OCI-LY1 (cell line): ENCODE measurements around the gene MPZL3.
A peak's percentile ranks its signal among the peaks of the same experiment; 100 is the strongest.

Experiments
- H2AFZ ChIP-seq: fragments of 200-600 bp; sonication (generic), shearing (Covaris generic); 2 replicates; pipeline ENCODE4 v1.6.0; 2014; ENCODE audit warnings: antibody characterized with exemption, mild to moderate bottlenecking, low read length
- H3F3A ChIP-seq: fragments of 200-600 bp; sonication (generic), shearing (Covaris generic); 2 replicates; pipeline ENCODE4 v1.6.0; 2014; ENCODE audit warnings: mild to moderate bottlenecking, antibody characterized with exemption, low read length, moderate library complexity; ENCODE audit not compliant: insufficient read depth
- H3K27ac ChIP-seq: fragments of 200-600 bp; sonication (generic); 2 replicates; pipeline ENCODE4 v1.5.1; 2014; ENCODE audit warnings: low read length, mixed run types, mild to moderate bottlenecking, low read depth; ENCODE audit not compliant: poor library complexity, severe bottlenecking
- H3K27me3 ChIP-seq: fragments of 200-600 bp; sonication (generic); 2 replicates; pipeline ENCODE4 v1.6.0; 2014; ENCODE audit warnings: antibody characterized with exemption, mild to moderate bottlenecking, low read length, moderate library complexity; ENCODE audit not compliant: insufficient read depth
- H3K36me3 ChIP-seq: fragments of 200-600 bp; sonication (generic); 2 replicates; pipeline ENCODE4 v1.6.1; 2014; ENCODE audit warnings: mild to moderate bottlenecking, antibody characterized with exemption, low read length, moderate library complexity, mixed read lengths; ENCODE audit not compliant: insufficient read depth
- H3K4me1 ChIP-seq: fragments of 200-600 bp; sonication (generic); 2 replicates; pipeline ENCODE4 v1.5.1; 2014; ENCODE audit warnings: mild to moderate bottlenecking, low read length, moderate library complexity; ENCODE audit not compliant: insufficient read depth, severe bottlenecking
- H3K4me2 ChIP-seq: fragments of 200-600 bp; sonication (generic), shearing (Covaris generic); 2 replicates; pipeline ENCODE4 v1.6.1; 2014; ENCODE audit warnings: low read length
- H3K4me3 ChIP-seq: fragments of 200-600 bp; sonication (generic); 2 replicates; pipeline ENCODE4 v1.5.1; 2014; ENCODE audit warnings: low read length, low read depth, mild to moderate bottlenecking, mixed read lengths; ENCODE audit not compliant: poor library complexity, severe bottlenecking
- H3K79me2 ChIP-seq: fragments of 200-600 bp; shearing (Covaris generic); 2 replicates; pipeline ENCODE4 v1.6.1; 2016; ENCODE audit warnings: mixed run types, low read length, mixed read lengths; ENCODE audit not compliant: insufficient read depth
- H3K9ac ChIP-seq: fragments of 200-600 bp; sonication (generic), shearing (Covaris generic); 2 replicates; pipeline ENCODE4 v1.6.1; 2014; ENCODE audit warnings: mild to moderate bottlenecking, low read length, mixed read lengths
- H3K9me2 ChIP-seq: fragments of 200-600 bp; sonication (generic), shearing (Covaris generic); 2 replicates; pipeline ENCODE4 v1.6.1; 2014; ENCODE audit warnings: low read depth, mild to moderate bottlenecking, low read length, mixed read lengths
- H3K9me3 ChIP-seq: fragments of 200-600 bp; shearing (Covaris generic); 2 replicates; pipeline ENCODE4 v1.6.1; 2014; ENCODE audit warnings: low read length, mixed read lengths
- H4K20me1 ChIP-seq: fragments of 200-600 bp; sonication (generic), shearing (Covaris generic); 2 replicates; pipeline ENCODE4 v1.6.0; 2016; ENCODE audit warnings: mild to moderate bottlenecking, low read length; ENCODE audit not compliant: insufficient read depth
- CTCF ChIP-seq: fragments of 200-600 bp; sonication (generic), shearing (Covaris generic); IDR thresholded peaks from 2 replicates; pipeline ENCODE4 v1.5.1; 2017; ENCODE audit warnings: mild to moderate bottlenecking, antibody characterized with exemption, low read length, moderate library complexity, mixed read lengths
- EZH2 ChIP-seq: fragments of 200-600 bp; sonication (generic), shearing (Covaris generic); IDR thresholded peaks from 2 replicates; pipeline ENCODE4 v1.8.0; 2017; ENCODE audit warnings: borderline replicate concordance, mixed run types, mild to moderate bottlenecking, antibody characterized with exemption, low read length, moderate library complexity, mixed read lengths

Gene MPZL3

DNA sequence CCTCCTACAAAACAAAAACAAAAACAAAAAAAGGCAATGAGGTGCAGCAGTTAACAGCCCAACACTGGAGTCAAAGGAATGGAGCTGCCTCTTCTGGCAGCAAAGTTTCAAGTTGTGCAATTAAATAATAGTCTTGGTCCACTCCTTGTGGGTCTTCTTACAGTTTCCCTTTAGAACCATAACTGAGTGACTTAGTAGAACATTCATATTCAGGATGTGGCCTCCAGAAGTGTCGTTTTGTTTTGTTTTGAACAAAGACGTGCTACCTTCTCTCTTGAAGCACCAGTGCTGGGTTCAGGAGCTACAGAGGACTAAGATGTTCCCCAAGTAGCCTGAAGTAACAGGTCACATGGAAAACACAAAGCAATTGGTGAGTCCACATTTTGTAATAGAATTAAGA, 25.4 kb downstream of the MPZL3 start:
- H3K36me3 ChIP-seq, result no peaks in the 10 kb centered on the region; the same call in none of the 2 replicates
- H3K4me3 ChIP-seq, result no peak overlapping the region
- no peak overlapping the region for H2AFZ ChIP-seq
- H3K9me3 ChIP-seq, result no peaks in the 10 kb centered on the region
- peaks cover 61% of the 10 kb centered on the region for H3K4me1 ChIP-seq
- peaks cover 5% of the 10 kb centered on the region; the same call in 1 of the 2 replicates for H3F3A ChIP-seq
- H3K9me2 ChIP-seq, result no peaks in the 10 kb centered on the region
- no peaks in the 10 kb centered on the region for H3K79me2 ChIP-seq
- TF ChIP-seq CTCF, result no peak
- TF ChIP-seq EZH2, result no peak
- H3K9ac ChIP-seq, result no peak overlapping the region
- no peak overlapping the region for H3K4me2 ChIP-seq
- no peaks in the 10 kb centered on the region for H4K20me1 ChIP-seq
- peak overlapping the region; percentile 83 for H3K27ac ChIP-seq
- no peaks in the 10 kb centered on the region for H3K27me3 ChIP-seq

GRCh38 chr11:118226296-118226695, 25.9 kb downstream of the MPZL3 start:
- no peaks in the 10 kb centered on the region; the same call in none of the 2 replicates for H3K36me3 ChIP-seq
- TF ChIP-seq CTCF (no peak), EZH2 (no peak)
- no peaks in the 10 kb centered on the region for H3K9me2 ChIP-seq
- no peaks in the 10 kb centered on the region for H3K27me3 ChIP-seq
- no peaks in the 10 kb centered on the region for H3K9me3 ChIP-seq
- no peak overlapping the region for H3K27ac ChIP-seq
- H3K9ac ChIP-seq, result no peak overlapping the region
- peaks cover 61% of the 10 kb centered on the region for H3K4me1 ChIP-seq
- H3K4me2 ChIP-seq, result no peak overlapping the region
- no peaks in the 10 kb centered on the region for H4K20me1 ChIP-seq
- H3F3A ChIP-seq, result peaks cover 5% of the 10 kb centered on the region; the same call in 1 of the 2 replicates
- H3K79me2 ChIP-seq, result no peaks in the 10 kb centered on the region
- H3K4me3 ChIP-seq, result no peak overlapping the region
- H2AFZ ChIP-seq, result no peak overlapping the region

DNA sequence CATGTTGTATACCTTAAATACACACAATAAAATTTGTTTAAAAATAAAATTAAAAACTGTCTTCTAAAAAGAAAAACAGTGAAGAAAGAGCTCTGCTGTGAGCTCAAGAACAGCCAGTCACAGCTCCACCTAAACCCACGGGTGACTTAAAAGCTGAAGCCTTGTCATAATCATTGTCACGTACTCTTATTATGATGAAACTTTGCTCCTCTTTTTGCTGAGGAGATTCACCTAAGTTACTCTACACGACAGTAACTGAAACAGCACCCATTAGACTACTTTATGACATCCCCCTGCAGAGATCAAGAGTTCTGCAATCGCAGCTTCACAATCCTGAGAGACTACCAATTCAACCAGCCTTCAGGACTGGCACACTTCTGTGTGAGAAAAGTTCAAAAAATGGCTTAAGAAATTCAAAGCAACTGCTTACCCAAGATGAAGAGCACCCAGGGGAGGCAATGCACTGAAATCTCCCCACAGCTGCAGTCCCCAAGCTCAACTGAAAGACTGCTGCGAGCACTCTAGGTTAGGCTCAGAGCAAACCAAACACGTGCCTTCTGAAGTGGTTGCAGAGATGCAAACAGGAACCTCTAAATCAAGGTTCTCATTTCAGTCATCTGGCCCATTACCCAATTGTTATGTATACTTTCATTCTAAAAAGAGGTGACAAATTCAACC, 27.5 kb downstream of the MPZL3 start, which contains the start of gene JAML:
Gene JAML, minus strand, starts transcription at position 501 of the 678 bp plus-strand sequence. CDS start 10,145 bp downstream, outside the sequence.
- Histone ChIP-seq H3K79me2 (no peaks in the 10 kb centered on the region), H3K9me2 (no peaks in the 10 kb centered on the region), H3K4me1 (peaks cover 69% of the 10 kb centered on the region), H3K9ac (peak within 1 kb of the TSS; percentile 71), H3F3A (peaks cover 5% of the 10 kb centered on the region; the same call in 1 of the 2 replicates), H3K4me2 (peak within 1 kb of the TSS; percentile 83), H3K4me3 (peak within 1 kb of the TSS; percentile 59), H4K20me1 (no peaks in the 10 kb centered on the region), H3K27ac (peak within 1 kb of the TSS; percentile 95), H3K36me3 (no peaks in the 10 kb centered on the region; the same call in none of the 2 replicates), H3K27me3 (no peaks in the 10 kb centered on the region), H3K9me3 (no peaks in the 10 kb centered on the region), H2AFZ (no peak within 1 kb of the TSS)
- TF ChIP-seq CTCF (no peak), EZH2 (no peak)
